Gastroesophageal sphincter (tissue), 3 donors: ENCODE results near the gene C5orf22.

ENCODE experiments used
- CTCF ChIP-seq, 4 experiments: fragments of 200-600 bp in 2 of 4; fragments of 450-650 bp in 2 of 4; sonication (generic) in 1 of 4; IDR thresholded peaks; one replicate each; pipeline ENCODE4 v1.5.1; 2017 to 2019; ENCODE audit warnings: antibody characterized with exemption in 4 of 4, mild to moderate bottlenecking in 2 of 4, moderate library complexity in 2 of 4
- EP300 ChIP-seq: sonication (generic); formaldehyde crosslinking; IDR thresholded peaks from one replicate; pipeline ENCODE4 v1.6.1; 2017; ENCODE audit warnings: antibody characterized with exemption, mild to moderate bottlenecking
- POLR2A ChIP-seq, 2 donors: fragments of 450-650 bp; IDR thresholded peaks; one replicate each; pipeline ENCODE4 v1.6.1; 2017; ENCODE audit warnings: antibody characterized with exemption in 2 of 2, mild to moderate bottlenecking in 2 of 2, moderate library complexity in 1 of 2
- POLR2AphosphoS5 ChIP-seq: sonication (generic); formaldehyde crosslinking; IDR thresholded peaks from one replicate; pipeline ENCODE4 v1.6.1; 2017; ENCODE audit warnings: antibody characterized with exemption

GRCh38 chr5:31504529-31504928, 27.6 kb upstream of the C5orf22 start:
- TF ChIP-seq CTCF (IDR thresholded peaks at IDR 0.05) = no peak
- no peak for TF ChIP-seq POLR2AphosphoS5
- TF ChIP-seq POLR2A (IDR thresholded peaks at IDR 0.05) = no peak
- TF ChIP-seq EP300 = no peak
